ENCODE measurements around the gene CRHBP.

DNA sequence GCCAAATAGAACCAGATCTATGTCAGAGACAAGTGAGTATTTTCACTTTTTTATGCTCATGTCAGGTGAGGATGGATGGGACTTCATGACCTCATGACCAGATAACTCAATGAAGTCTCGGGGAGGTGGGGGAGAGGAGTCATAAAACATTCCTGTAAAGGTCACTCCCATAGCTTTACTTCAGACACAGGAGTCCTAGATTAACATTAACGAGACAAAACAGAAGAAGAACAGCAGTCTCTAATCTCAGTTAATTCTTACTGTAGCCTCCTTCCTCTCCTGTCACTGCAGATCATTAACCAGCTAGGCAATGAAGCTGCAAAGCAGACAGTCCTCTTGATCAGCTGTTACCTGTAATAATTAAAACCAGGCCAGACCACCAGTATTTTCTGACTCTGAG lies 11.2 kb downstream of the CRHBP start:
- TF ChIP-seq POLR2AphosphoS5 (IDR thresholded peaks at IDR 0.05; ENCODE audit: borderline replicate concordance, low read depth, low read length) (no peak), EZH2 (IDR thresholded peaks at IDR 0.05) (no peak), FOXP2 (optimal IDR thresholded peaks at IDR 0.05; ENCODE audit: control extremely low read depth, extremely low read length, insufficient read depth) (no peak)

Measured in SK-N-MC (cell line).